ENCODE measurements around the gene NUP50.

Gene NUP50

GRCh38 chr22:45196926-45197605 lies 33.3 kb downstream of the NUP50 start:
- DNase-seq = no peak

GRCh38 chr22:45197606-45198462 lies 34.1 kb downstream of the NUP50 start:
- DNase-seq = no peak

- DNase-seq = no peak
These were observed 34.7 kb downstream of the NUP50 start for GRCh38 chr22:45198463-45198795.

GRCh38 chr22:45199723-45200122 lies 36.0 kb downstream of the NUP50 start:
- no peak for DNase-seq

GRCh38 chr22:45200230-45200629 lies 36.5 kb downstream of the NUP50 start:
- no peak for DNase-seq

- DNase-seq = no peak
These were observed 37.3 kb downstream of the NUP50 start for GRCh38 chr22:45200860-45201511.

GRCh38 chr22:45201678-45202332 lies 38.1 kb downstream of the NUP50 start:
- no peak for DNase-seq

GRCh38 chr22:45202333-45203149 lies 38.8 kb downstream of the NUP50 start:
- DNase-seq = no peak

- DNase-seq = no peak
These were observed 39.6 kb downstream of the NUP50 start for GRCh38 chr22:45203150-45203951.

GRCh38 chr22:45204241-45204640 lies 40.5 kb downstream of the NUP50 start:
- DNase-seq = no peak

GRCh38 chr22:45204819-45205218 lies 41.1 kb downstream of the NUP50 start:
- no peak for DNase-seq

GRCh38 chr22:45205276-45205925 lies 41.7 kb downstream of the NUP50 start:
- no peak for DNase-seq

- no peak for DNase-seq
These were observed 42.5 kb downstream of the NUP50 start for GRCh38 chr22:45206233-45206632.

GRCh38 chr22:45207533-45207932 lies 43.8 kb downstream of the NUP50 start:
- no peak for DNase-seq

GRCh38 chr22:45207981-45208664 lies 44.4 kb downstream of the NUP50 start:
- DNase-seq = no peak

GRCh38 chr22:45208696-45208992 lies 44.9 kb downstream of the NUP50 start:
- DNase-seq = no peak

- DNase-seq = no peak
These were observed 45.5 kb downstream of the NUP50 start for GRCh38 chr22:45208993-45209838.

GRCh38 chr22:45210174-45210573 lies 46.4 kb downstream of the NUP50 start:
- DNase-seq = no peak

GRCh38 chr22:45210577-45210976 lies 46.9 kb downstream of the NUP50 start:
- DNase-seq = no peak

- no peak for DNase-seq
These were observed 47.3 kb downstream of the NUP50 start for GRCh38 chr22:45210991-45211390.

Measured in NCI-H2029 treated with DMSO at 0.1 percent for 48 hours (cell line).